KMS-11 (cell line): Measurements from ENCODE around the gene OTOS.

Source experiments
- H2AFZ ChIP-seq: fragments of 200-600 bp; sonication (generic); 2 replicates; pipeline ENCODE4 v1.6.1; 2016; ENCODE audit warnings: antibody characterized with exemption, mixed run types, low read depth
- H3K27ac ChIP-seq: fragments of 200-600 bp; sonication (generic); 2 replicates; pipeline ENCODE4 v1.6.1; 2016; ENCODE audit warnings: mild to moderate bottlenecking, mixed run types
- H3K27me3 ChIP-seq: fragments of 200-600 bp; sonication (generic); 2 replicates; pipeline ENCODE4 v1.6.1; 2017; ENCODE audit warnings: mild to moderate bottlenecking, low read depth, mixed run types, moderate library complexity; ENCODE audit not compliant: insufficient read depth
- H3K36me3 ChIP-seq: fragments of 200-600 bp; sonication (generic); 2 replicates; pipeline ENCODE4 v1.6.1; 2017; ENCODE audit warnings: mild to moderate bottlenecking, mixed run types; ENCODE audit not compliant: insufficient read depth
- H3K4me1 ChIP-seq: fragments of 200-600 bp; sonication (generic); 2 replicates; pipeline ENCODE4 v1.6.1; 2016; ENCODE audit warnings: mild to moderate bottlenecking, low read depth, mixed run types; ENCODE audit not compliant: poor library complexity, severe bottlenecking
- H3K4me2 ChIP-seq: fragments of 200-600 bp; sonication (generic); 2 replicates; pipeline ENCODE4 v1.7.0; 2016; ENCODE audit warnings: mild to moderate bottlenecking, mixed run types
- H3K4me3 ChIP-seq: fragments of 200-600 bp; sonication (generic); IDR thresholded peaks from 2 replicates; pipeline ENCODE4 v1.6.1; 2017; ENCODE audit warnings: low read depth, low read length, mixed read lengths; ENCODE audit not compliant: insufficient read depth
- H3K79me2 ChIP-seq: fragments of 200-600 bp; sonication (generic); 2 replicates; pipeline ENCODE4 v1.6.1; 2016; ENCODE audit warnings: low read depth, mixed run types; ENCODE audit not compliant: insufficient read depth
- H3K9ac ChIP-seq: fragments of 200-600 bp; sonication (generic); 2 replicates; pipeline ENCODE4 v1.6.1; 2016; ENCODE audit warnings: mild to moderate bottlenecking, mixed run types
- H4K20me1 ChIP-seq: fragments of 200-600 bp; sonication (generic); 2 replicates; pipeline ENCODE4 v1.6.1; 2016; ENCODE audit warnings: mild to moderate bottlenecking, mixed run types; ENCODE audit not compliant: insufficient read depth
- TF ChIP-seq, protein P1 (sequence below): fragments of 200-600 bp; sonication (generic); conservative IDR thresholded peaks from 2 replicates; pipeline ENCODE4 v1.6.1; 2017; ENCODE audit warnings: low read depth, mild to moderate bottlenecking, antibody characterized with exemption, low read length, moderate library complexity, mixed read lengths

Gene OTOS

DNA sequence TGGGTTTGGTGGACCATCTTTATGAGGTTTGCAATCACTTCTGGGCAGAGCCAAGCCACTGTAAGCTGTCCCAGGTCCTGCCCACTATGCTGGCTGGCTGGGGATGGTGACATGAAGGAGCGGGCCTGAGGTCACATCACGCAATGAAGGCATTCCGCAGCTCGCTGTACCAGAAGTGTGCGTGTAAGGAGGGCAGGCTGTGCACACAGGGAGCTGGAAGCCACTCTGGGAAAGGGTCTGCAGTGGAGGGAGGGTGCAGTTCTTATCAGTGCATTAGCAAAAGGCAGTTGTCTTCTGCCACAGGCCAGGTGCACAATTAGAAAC lies 16.7 kb upstream of the OTOS start:
- H3K4me1 ChIP-seq = no peaks in the 10 kb centered on the region
- no peaks in the 10 kb centered on the region for H3K36me3 ChIP-seq
- no peak overlapping the region for H3K9ac ChIP-seq
- no peak overlapping the region for H3K27ac ChIP-seq
- no peaks in the 10 kb centered on the region for H4K20me1 ChIP-seq
- TF ChIP-seq, protein P1, sequence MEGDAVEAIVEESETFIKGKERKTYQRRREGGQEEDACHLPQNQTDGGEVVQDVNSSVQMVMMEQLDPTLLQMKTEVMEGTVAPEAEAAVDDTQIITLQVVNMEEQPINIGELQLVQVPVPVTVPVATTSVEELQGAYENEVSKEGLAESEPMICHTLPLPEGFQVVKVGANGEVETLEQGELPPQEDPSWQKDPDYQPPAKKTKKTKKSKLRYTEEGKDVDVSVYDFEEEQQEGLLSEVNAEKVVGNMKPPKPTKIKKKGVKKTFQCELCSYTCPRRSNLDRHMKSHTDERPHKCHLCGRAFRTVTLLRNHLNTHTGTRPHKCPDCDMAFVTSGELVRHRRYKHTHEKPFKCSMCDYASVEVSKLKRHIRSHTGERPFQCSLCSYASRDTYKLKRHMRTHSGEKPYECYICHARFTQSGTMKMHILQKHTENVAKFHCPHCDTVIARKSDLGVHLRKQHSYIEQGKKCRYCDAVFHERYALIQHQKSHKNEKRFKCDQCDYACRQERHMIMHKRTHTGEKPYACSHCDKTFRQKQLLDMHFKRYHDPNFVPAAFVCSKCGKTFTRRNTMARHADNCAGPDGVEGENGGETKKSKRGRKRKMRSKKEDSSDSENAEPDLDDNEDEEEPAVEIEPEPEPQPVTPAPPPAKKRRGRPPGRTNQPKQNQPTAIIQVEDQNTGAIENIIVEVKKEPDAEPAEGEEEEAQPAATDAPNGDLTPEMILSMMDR = no peak
- H3K4me3 ChIP-seq = no peak overlapping the region
- no peaks in the 10 kb centered on the region for H3K79me2 ChIP-seq
- peaks cover 15% of the 10 kb centered on the region; the same call in 1 of the 2 replicates for H3K27me3 ChIP-seq
- no peak overlapping the region for H3K4me2 ChIP-seq
- H2AFZ ChIP-seq = no peak overlapping the region

DNA sequence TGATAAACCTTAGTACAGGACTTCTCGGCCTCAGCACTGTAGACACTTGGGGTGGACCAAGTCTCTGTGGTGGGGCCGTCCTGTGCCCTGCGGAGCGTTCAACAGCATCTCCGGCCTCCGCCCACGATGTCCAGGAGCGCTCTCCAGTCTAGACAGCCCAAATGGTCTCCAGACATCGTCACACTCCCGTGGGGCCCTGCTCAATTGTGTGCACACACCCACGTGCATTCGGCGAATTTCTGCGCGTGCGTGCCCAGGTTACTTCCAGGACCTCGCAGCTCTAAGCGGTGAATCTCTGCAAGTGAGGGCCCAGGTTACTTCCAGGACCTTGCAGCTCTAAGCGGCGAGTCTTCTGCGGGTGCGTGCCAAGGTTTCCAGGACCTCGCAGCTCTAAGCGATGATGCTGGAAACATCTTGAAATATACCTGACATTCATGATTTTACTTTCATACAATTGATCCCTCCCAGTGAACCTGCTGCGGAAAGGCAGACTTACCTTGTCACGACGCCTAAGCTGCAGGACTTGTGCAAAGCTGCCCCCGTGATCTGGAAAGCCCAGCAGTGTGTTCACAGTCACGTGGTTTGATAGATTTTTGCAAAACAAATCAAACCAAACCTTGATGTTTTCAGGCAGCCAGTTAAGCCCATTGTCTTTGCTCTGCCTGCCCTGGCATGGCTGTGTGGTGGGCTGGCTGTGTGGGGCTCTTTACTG lies 16.1 kb upstream of the OTOS start:
- no peaks in the 10 kb centered on the region for H4K20me1 ChIP-seq
- H3K4me1 ChIP-seq = no peaks in the 10 kb centered on the region
- no peaks in the 10 kb centered on the region for H3K36me3 ChIP-seq
- H3K4me3 ChIP-seq = no peak overlapping the region
- H3K27ac ChIP-seq = no peak overlapping the region
- H2AFZ ChIP-seq = no peak overlapping the region
- TF ChIP-seq, protein P1 = no peak
- H3K9ac ChIP-seq = no peak overlapping the region
- no peak overlapping the region for H3K4me2 ChIP-seq
- no peaks in the 10 kb centered on the region for H3K79me2 ChIP-seq
- H3K27me3 ChIP-seq = peaks cover 18% of the 10 kb centered on the region; the same call in 1 of the 2 replicates

DNA sequence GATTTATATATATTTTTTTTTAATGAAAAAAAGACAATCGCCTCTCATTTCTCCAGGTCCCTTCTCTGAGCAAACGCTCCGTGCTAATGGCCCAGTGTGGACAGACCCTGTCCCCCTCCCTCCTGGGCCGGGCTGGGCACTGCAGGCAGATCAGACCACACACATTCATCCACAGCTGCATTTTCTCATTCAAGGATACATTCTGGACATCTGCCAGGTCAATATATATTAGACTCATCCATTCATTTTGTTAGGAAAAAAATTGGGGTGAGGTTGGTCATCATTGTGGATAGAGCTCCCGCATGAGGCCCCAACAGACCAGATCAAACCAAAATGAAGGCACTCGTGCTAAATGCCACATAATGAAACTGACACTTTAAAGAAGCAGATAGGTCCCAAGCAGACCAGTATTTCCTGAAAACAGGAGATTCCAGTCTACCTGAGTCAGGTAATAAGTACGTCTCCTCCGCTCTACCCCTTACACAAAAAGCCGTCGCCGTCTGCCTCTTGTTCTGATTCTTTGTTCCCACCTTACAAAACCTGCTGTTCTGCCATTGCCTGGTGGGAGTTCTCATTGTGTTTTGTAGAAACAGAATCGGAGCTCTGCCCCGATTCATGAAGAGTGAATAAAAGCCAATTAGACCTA lies 15.4 kb upstream of the OTOS start:
- Histone ChIP-seq H3K4me2 (no peak overlapping the region), H2AFZ (no peak overlapping the region), H3K79me2 (no peaks in the 10 kb centered on the region), H3K27ac (no peak overlapping the region), H3K36me3 (no peaks in the 10 kb centered on the region), H3K27me3 (peaks cover 18% of the 10 kb centered on the region; the same call in 1 of the 2 replicates), H4K20me1 (no peaks in the 10 kb centered on the region), H3K4me3 (no peak overlapping the region), H3K9ac (no peak overlapping the region), H3K4me1 (no peaks in the 10 kb centered on the region)
- TF ChIP-seq, protein P1 = no peak

DNA sequence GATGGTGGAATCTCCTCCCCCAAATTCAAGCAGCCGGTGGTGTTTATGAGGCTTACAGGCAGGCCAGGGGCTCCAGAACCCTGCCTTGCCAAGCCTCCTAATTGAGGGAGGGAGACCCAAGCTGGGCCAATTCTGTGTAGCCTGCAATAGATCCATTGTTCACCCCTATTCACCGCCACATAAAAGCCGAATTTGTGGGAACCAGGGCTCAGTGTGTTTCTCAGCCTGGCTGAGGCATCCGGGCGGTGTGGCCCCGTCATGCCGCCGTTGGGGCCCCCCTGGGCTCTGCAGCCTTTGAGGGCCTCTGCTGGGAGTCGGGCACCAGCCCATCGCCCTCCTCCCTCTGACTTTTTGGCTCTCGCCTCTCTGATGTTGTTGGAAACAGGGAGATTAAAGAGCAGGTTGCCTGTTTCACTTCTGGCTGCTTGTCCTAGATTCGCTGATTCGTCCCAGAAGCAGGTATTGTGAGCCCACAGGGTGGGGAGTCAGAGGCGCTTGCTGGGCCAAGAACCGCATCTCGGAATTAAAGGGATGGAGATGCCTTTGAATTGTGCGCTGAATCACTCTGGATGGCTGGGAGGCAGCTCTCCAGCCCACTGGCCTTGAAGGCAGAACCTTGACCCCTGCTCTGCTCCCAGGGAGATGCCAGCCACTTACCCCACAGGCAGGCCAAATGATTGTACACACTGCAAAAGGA lies 14.7 kb upstream of the OTOS start:
- no peak overlapping the region for H3K4me2 ChIP-seq

More for the DNA sequence above, 14.7 kb upstream of the OTOS start:
- H4K20me1 ChIP-seq = no peaks in the 10 kb centered on the region
- H3K4me3 ChIP-seq = no peak overlapping the region
- no peak overlapping the region for H2AFZ ChIP-seq
- TF ChIP-seq, protein P1 = no peak
- no peaks in the 10 kb centered on the region for H3K36me3 ChIP-seq
- H3K27me3 ChIP-seq = peaks cover 18% of the 10 kb centered on the region; the same call in 1 of the 2 replicates
- no peaks in the 10 kb centered on the region for H3K4me1 ChIP-seq
- no peak overlapping the region for H3K27ac ChIP-seq
- H3K79me2 ChIP-seq = no peaks in the 10 kb centered on the region
- no peak overlapping the region for H3K9ac ChIP-seq
